PFSK-1 (cell line): ENCODE measurements around the gene CTDNEP1.
A peak's percentile ranks its signal among the peaks of the same experiment; 100 is the strongest.

Experiments
- FOXP2 ChIP-seq: optimal IDR thresholded peaks from 2 replicates; pipeline ENCODE3; 2011; ENCODE audit warnings: borderline replicate concordance, control low read depth, inconsistent platforms; ENCODE audit not compliant: insufficient read depth; ENCODE audit errors: extremely low read length, extremely low read depth
- POLR2AphosphoS5 ChIP-seq: IDR thresholded peaks from 2 replicates; pipeline ENCODE4 v1.6.1; 2012; ENCODE audit warnings: low read depth, mild to moderate bottlenecking, control low read depth, low read length, moderate library complexity
- REST ChIP-seq, 2 experiments: IDR thresholded peaks; 2 replicates each; pipeline versions ENCODE4 v1.6.1 to v1.8.0; 2011 to 2012; ENCODE audit warnings: low read depth in 2 of 2, low read length in 2 of 2, control low read depth in 1 of 2, inconsistent platforms in 1 of 2, mild to moderate bottlenecking in 1 of 2, moderate library complexity in 1 of 2; ENCODE audit not compliant: insufficient read depth in 1 of 2
- SIN3A ChIP-seq: IDR thresholded peaks from 2 replicates; pipeline ENCODE4 v1.6.1; 2012; ENCODE audit warnings: mild to moderate bottlenecking, low read length, moderate library complexity, borderline replicate concordance; ENCODE audit not compliant: insufficient read depth
- TAF1 ChIP-seq: IDR thresholded peaks from 2 replicates; pipeline ENCODE4 v1.6.1; 2012; ENCODE audit warnings: low read length, control low read depth, borderline replicate concordance; ENCODE audit not compliant: insufficient read depth

The CTDNEP1 gene

DNA sequence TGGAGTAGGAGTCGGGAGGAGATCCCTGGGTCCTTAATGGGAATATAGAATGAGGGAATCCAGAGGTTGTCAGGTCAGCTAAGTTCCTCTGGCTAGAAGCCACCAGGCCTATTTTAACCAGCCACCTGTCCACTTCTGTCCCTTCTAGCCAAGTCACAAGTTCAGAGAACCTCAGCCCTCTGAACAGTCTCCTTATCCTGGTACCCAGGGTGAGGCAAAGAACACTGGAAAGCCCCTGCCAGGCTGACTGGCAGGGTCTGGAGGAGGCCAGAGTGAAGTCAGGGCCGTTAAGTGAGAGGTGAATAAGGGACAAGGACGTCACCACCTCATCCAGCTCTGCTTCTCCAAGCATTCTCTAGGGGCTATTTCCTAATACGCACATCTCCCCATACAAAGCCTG lies 2.7 kb downstream of the CTDNEP1 start:
- TF ChIP-seq SIN3A (no peak), FOXP2 (no peak), POLR2AphosphoS5 (no peak), TAF1 (no peak), REST (IDR thresholded peaks at IDR 0.05; ENCODE audit: insufficient read depth in 1 of 2, low read depth in 2 of 2, low read length in 2 of 2) (no peak)

DNA sequence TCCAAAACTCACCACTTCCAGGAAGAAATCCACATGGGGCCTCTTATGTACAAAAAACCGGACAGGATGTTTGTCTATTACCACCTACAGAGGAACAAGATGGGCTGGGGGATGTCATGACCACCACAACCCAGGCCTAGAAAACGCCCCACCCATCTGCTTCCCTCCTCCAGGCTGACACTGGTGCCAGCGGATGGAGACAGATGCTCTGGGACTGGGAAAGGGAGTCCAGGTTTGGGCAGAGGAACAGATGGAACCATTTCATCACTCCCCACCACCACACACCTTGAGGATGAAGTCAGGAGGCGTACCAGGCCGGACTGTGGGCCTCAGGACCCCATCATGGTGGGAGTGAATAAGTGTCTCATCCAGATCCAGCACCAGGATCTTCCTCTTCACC lies 4.8 kb downstream of the CTDNEP1 start:
- TF ChIP-seq POLR2AphosphoS5 (no peak), TAF1 (no peak), FOXP2 (no peak), SIN3A (no peak), REST (IDR thresholded peaks at IDR 0.05; ENCODE audit: insufficient read depth in 1 of 2, low read depth in 2 of 2, low read length in 2 of 2) (no peak)

GRCh38 chr17:7243453-7243729 lies 8.1 kb downstream of the CTDNEP1 start:
- TF ChIP-seq POLR2AphosphoS5: no peak
- no peak for TF ChIP-seq TAF1
- TF ChIP-seq REST (IDR thresholded peaks at IDR 0.05; ENCODE audit: insufficient read depth in 1 of 2, low read depth in 2 of 2, low read length in 2 of 2): no peak
- no peak for TF ChIP-seq FOXP2
- TF ChIP-seq SIN3A: no peak

GRCh38 chr17:7242717-7243452 lies 8.6 kb downstream of the CTDNEP1 start:
- TF ChIP-seq REST (IDR thresholded peaks at IDR 0.05; ENCODE audit: insufficient read depth in 1 of 2, low read depth in 2 of 2, low read length in 2 of 2) (no peak), FOXP2 (peak; percentile 45), POLR2AphosphoS5 (peak; percentile 95), SIN3A (peak; percentile 99; the same call in 1 of the 2 replicates), TAF1 (peak; percentile 77; the same call in 1 of the 2 replicates)
